Skeletal muscle tissue (tissue), 4 donors: Measurements from ENCODE around the gene CRTC1. TPM values are rescaled to one million over a fixed set of nuclear protein-coding genes. Genes with fewer than 3 reads are reported as not detected.

ENCODE experiments used
- H3K27ac ChIP-seq: one replicate; pipeline ENCODE4 v1.7.0; 2013; ENCODE audit warnings: mild to moderate bottlenecking, low read depth, low read length, inconsistent platforms
- H3K27me3 ChIP-seq, 3 donors: one replicate each; pipeline ENCODE4 v1.7.0; 2013; ENCODE audit warnings: low read length in 3 of 3; ENCODE audit not compliant: control insufficient read depth in 3 of 3, insufficient read depth in 3 of 3
- H3K36me3 ChIP-seq, 3 donors: one replicate each; pipeline ENCODE4 v1.7.0; 2013; ENCODE audit warnings: low read length in 3 of 3; ENCODE audit not compliant: control insufficient read depth in 3 of 3, insufficient read depth in 3 of 3
- H3K4me1 ChIP-seq, 3 donors: one replicate each; pipeline ENCODE4 v1.7.0; 2013; ENCODE audit warnings: low read length in 3 of 3, mild to moderate bottlenecking in 3 of 3; ENCODE audit not compliant: control insufficient read depth in 3 of 3, insufficient read depth in 3 of 3
- H3K4me3 ChIP-seq, 3 donors: one replicate each; pipeline ENCODE4 v1.7.0; 2013; ENCODE audit warnings: low read length in 3 of 3
- H3K9ac ChIP-seq, 3 donors: one replicate each; pipeline ENCODE4 v1.7.0; 2013; ENCODE audit warnings: low read length in 3 of 3, mild to moderate bottlenecking in 3 of 3, moderate library complexity in 2 of 3, low read depth in 1 of 3
- H3K9me3 ChIP-seq, 3 donors: one replicate each; pipeline ENCODE4 v1.7.0; 2013; ENCODE audit warnings: low read length in 3 of 3; ENCODE audit not compliant: control insufficient read depth in 3 of 3
- total RNA-seq: library from RNA; depleted of rRNA; stranded (reverse); fragments of >200 nt; gene quantifications from one replicate; pipeline ENCODE4 v1.2.3, GENCODE V29; 2014
- donor health status: Osteomylitis.

CRTC1 gene
- total RNA-seq, result 3.1 TPM

GRCh38 chr19:18683109-18683957 is at the start of gene CRTC1:
Gene CRTC1 (plus strand): TSS chr19:18683680. CDS start chr19:18683703, 23 bp downstream.
- Histone ChIP-seq H3K9ac (peak within 1 kb of the TSS; percentile 73 to 88 (median 76)), H3K4me1 (peaks cover 19 to 20% (median 20%) of the 10 kb centered on the region in 3 donors), H3K9me3 (no peaks in the 10 kb centered on the region), H3K27ac (peak within 1 kb of the TSS; percentile 83), H3K27me3 (no peaks in the 10 kb centered on the region), H3K4me3 (peak within 1 kb of the TSS; percentile 72 to 90 (median 76)), H3K36me3 (no peaks in the 10 kb centered on the region)

DNA sequence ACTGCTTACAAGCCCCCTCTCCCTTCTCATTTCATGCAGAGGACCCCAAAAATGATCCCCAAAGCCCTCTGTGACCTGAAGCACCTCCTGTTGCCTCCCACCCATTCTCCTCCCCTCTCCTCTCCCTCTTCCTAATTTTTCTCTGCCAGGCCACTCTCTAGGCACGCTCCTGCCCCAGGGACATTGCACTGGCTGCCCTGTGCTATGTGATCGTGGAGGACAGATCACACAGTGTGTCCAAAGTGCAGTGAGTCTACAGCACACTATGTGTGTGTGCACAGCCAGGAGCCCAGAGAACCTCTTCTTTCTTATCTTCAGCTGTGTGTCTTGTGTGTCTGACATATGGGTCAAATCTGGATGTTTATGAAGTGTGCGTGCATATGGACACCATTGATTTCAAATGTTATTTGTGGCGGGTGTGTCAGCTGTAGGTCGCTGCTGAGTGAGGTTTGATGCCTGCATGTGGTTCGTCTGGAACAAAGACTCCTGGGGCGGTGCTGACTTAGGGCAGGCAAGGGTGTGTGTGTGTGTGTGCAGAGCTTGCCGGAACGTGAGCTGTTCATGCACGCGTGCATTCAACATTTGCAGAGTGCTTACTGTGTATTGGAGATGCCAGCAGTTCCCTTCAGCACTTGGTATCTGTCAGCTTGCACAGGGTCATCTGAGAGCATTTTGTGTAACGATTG is 48.7 kb upstream of the CRTC1 start:
- H3K9ac ChIP-seq, result no peak overlapping the region
- H3K4me3 ChIP-seq, result no peak overlapping the region
- H3K9me3 ChIP-seq, result no peaks in the 10 kb centered on the region
- no peak overlapping the region for H3K27ac ChIP-seq
- peaks cover 12 to 19% (median 12%) of the 10 kb centered on the region in 3 donors for H3K4me1 ChIP-seq
- H3K36me3 ChIP-seq, result no peaks in the 10 kb centered on the region
- no peaks in the 10 kb centered on the region for H3K27me3 ChIP-seq

DNA sequence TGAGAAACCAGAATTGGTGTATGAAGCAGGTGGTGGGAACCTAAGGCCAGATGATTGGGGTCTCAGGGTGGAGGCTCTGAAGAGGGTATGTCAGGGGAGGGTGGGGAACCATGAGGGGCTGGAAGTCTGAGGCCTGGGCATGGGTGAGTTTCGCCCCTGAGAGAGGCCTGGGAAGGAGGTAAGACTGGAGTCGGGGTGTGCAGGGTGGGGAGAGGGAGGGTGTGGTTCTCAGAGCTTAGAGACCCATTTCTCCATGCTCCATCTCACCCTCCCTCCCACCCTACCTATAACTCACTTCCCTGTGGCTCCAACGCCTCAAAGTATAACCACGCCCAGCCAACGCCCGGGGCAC is 47.7 kb upstream of the CRTC1 start:
- H3K4me3 ChIP-seq, result no peak overlapping the region

GRCh38 chr19:18636183-18636968 is 47.1 kb upstream of the CRTC1 start:
- H3K4me1 ChIP-seq, result peaks cover 12 to 18% (median 12%) of the 10 kb centered on the region in 3 donors
- no peaks in the 10 kb centered on the region for H3K9me3 ChIP-seq
- no peaks in the 10 kb centered on the region for H3K36me3 ChIP-seq
- no peaks in the 10 kb centered on the region for H3K27me3 ChIP-seq
- H3K9ac ChIP-seq, result peak overlapping the region in 2 of 3 donors; percentile 67 to 68
- peak overlapping the region; percentile 88 for H3K27ac ChIP-seq
- H3K4me3 ChIP-seq, result peak overlapping the region; percentile 65 to 90 (median 76)

More for the DNA sequence above, 47.7 kb upstream of the CRTC1 start:
- H3K27ac ChIP-seq, result no peak overlapping the region
- H3K4me1 ChIP-seq, result peaks cover 12 to 18% (median 12%) of the 10 kb centered on the region in 3 donors
- H3K36me3 ChIP-seq, result no peaks in the 10 kb centered on the region
- H3K27me3 ChIP-seq, result no peaks in the 10 kb centered on the region
- H3K9me3 ChIP-seq, result no peaks in the 10 kb centered on the region
- no peak overlapping the region for H3K9ac ChIP-seq

DNA sequence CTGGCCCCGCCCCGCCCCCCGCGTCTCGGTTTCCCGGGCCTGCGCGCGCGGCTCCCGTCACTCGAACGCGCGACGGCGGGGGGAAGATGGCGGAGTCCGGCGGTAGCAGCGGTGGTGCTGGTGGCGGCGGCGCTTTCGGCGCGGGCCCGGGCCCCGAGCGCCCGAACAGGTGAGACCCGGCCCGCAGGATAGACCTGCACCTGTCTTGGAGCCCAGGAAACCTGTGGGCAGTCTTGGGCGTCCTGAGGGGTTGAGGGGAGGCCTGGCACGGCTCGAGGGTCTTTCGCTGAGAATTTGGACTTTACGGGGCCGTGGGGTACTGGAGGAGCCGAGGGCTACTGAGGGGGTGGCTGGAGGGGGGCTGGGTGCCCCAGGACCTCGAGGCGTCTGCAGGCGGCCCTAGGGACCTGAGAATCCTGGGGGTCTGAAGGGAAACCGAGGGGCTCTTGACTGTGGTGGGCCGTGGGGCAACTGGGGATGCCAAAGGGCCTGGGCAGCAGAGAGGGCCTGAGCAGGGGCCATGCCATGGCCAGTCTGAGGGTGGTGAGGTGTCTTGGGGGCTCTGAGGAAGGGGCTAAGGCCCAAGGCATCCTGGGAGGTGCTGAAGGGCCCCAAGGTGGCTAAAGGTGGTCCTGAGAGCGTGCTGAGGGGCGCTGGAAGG is 46.4 kb upstream of the CRTC1 start, which contains the start of gene KLHL26:
TSS of gene KLHL26 (plus strand) at position 60 of the 661 bp plus-strand sequence. CDS start at position 87, 27 bp downstream.
- Histone ChIP-seq H3K4me3 (peak within 1 kb of the TSS; percentile 78 to 90 (median 86)), H3K9ac (peak within 1 kb of the TSS; percentile 87 to 97 (median 95)), H3K36me3 (no peaks in the 10 kb centered on the region), H3K27me3 (no peaks in the 10 kb centered on the region), H3K27ac (peak within 1 kb of the TSS; percentile 88), H3K9me3 (no peaks in the 10 kb centered on the region), H3K4me1 (peaks cover 12 to 18% (median 12%) of the 10 kb centered on the region in 3 donors)

GRCh38 chr19:18637673-18638630 is 45.5 kb upstream of the CRTC1 start:
- Histone ChIP-seq H3K4me1 (peaks cover 12 to 18% (median 12%) of the 10 kb centered on the region in 3 donors), H3K9ac (peak overlapping the region in 2 of 3 donors; percentile 95 to 97), H3K27me3 (no peaks in the 10 kb centered on the region), H3K4me3 (peak overlapping the region; percentile 78 to 90 (median 86)), H3K36me3 (no peaks in the 10 kb centered on the region), H3K27ac (peak overlapping the region; percentile 88), H3K9me3 (no peaks in the 10 kb centered on the region)

- Histone ChIP-seq H3K4me1 (peaks cover 12 to 22% (median 15%) of the 10 kb centered on the region in 3 donors), H3K27ac (no peak overlapping the region), H3K4me3 (no peak overlapping the region), H3K9me3 (no peaks in the 10 kb centered on the region), H3K36me3 (no peaks in the 10 kb centered on the region), H3K27me3 (no peaks in the 10 kb centered on the region), H3K9ac (no peak overlapping the region)
Observed at GRCh38 chr19:18639706-18640243, 43.7 kb upstream of the CRTC1 start.

DNA sequence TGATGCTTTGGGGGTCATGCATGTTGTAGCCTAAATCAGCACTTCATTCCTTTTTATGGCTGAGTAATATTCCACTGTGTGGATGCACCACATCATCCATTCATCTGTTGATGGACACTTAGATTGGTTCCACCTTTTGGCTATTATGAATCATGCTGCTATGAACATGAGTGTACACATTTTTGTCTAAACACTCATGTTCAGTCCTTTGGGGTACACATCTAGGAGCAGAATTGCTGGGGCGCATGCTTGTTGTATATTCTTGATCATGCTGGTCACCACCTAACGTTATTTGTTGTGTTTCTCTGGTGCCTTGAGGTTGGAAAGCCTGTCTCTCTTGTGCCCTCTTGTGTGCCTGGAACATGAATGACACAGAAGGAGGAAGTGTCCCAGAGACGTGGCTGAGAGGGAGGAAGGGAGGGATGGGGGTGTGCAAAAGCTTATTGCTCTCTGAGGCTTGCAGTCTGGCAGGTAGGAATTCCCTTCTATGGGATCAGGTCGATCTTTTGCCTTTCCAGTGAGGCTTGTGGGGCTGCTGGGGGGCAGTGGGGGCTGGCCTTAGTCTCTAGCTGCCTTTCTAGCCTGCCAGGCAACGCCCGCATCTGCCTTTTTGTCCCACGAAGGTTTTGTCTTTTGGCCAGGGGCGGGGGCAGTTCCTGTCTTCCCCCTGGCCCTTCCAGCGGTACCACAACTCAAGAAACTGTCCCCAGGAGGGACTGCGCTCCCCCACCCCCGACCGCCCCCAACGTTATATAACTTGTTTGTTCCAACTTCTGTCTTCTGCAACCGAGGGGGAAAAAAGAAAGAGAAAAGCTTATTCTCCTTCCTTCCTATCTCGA is 39.1 kb upstream of the CRTC1 start:
- peak overlapping the region in 1 of 3 donors; percentile 21 for H3K4me3 ChIP-seq

More for the DNA sequence above, 39.1 kb upstream of the CRTC1 start:
- H3K9me3 ChIP-seq, result no peaks in the 10 kb centered on the region
- H3K4me1 ChIP-seq, result peaks cover 24 to 38% (median 28%) of the 10 kb centered on the region in 3 donors
- peak overlapping the region; percentile 45 for H3K27ac ChIP-seq
- no peaks in the 10 kb centered on the region for H3K27me3 ChIP-seq
- H3K36me3 ChIP-seq, result no peaks in the 10 kb centered on the region
- H3K9ac ChIP-seq, result peak overlapping the region in 1 of 3 donors; percentile 50
